Neural progenitor cell (in vitro differentiated cells): ENCODE results near the gene XKR8.

Experiments used
- CTCF ChIP-seq: fragments of 200-600 bp; sonication (generic); IDR thresholded peaks from 2 replicates; pipeline ENCODE4 v1.5.1; 2017; ENCODE audit warnings: antibody characterized with exemption, mild to moderate bottlenecking
- EZH2 ChIP-seq: fragments of 200-600 bp; sonication (generic); IDR thresholded peaks from 2 replicates; pipeline ENCODE4 v1.6.1; 2017; ENCODE audit warnings: antibody characterized with exemption, mild to moderate bottlenecking, moderate library complexity
- EZH2phosphoT487 ChIP-seq: fragments of 200-600 bp; sonication (generic); IDR thresholded peaks from 2 replicates; pipeline ENCODE4 v1.6.1; 2017; ENCODE audit warnings: antibody characterized with exemption

- TF ChIP-seq CTCF (no peak), EZH2 (no peak), EZH2phosphoT487 (no peak)
Observed at GRCh38 chr1:27960762-27961645, 1.2 kb downstream of the XKR8 start.
